Myometrial cell (primary cell): ENCODE data around the gene P3H3. TPM values are rescaled to one million over a fixed set of nuclear protein-coding genes. Genes with fewer than 3 reads are reported as not detected.

ENCODE experiments used
- total RNA-seq: library from RNA; depleted of rRNA; stranded (reverse); fragments of >200 nt; gene quantifications from 2 replicates; pipeline ENCODE4 v1.2.3, GENCODE V29; 2015

The P3H3 gene, protein sequence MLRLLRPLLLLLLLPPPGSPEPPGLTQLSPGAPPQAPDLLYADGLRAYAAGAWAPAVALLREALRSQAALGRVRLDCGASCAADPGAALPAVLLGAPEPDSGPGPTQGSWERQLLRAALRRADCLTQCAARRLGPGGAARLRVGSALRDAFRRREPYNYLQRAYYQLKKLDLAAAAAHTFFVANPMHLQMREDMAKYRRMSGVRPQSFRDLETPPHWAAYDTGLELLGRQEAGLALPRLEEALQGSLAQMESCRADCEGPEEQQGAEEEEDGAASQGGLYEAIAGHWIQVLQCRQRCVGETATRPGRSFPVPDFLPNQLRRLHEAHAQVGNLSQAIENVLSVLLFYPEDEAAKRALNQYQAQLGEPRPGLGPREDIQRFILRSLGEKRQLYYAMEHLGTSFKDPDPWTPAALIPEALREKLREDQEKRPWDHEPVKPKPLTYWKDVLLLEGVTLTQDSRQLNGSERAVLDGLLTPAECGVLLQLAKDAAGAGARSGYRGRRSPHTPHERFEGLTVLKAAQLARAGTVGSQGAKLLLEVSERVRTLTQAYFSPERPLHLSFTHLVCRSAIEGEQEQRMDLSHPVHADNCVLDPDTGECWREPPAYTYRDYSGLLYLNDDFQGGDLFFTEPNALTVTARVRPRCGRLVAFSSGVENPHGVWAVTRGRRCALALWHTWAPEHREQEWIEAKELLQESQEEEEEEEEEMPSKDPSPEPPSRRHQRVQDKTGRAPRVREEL
- total RNA-seq: 69.5 and 75.1 TPM in 2 replicates

GRCh38 chr12:6827982-6828780 lies at the start of gene P3H3:
Gene P3H3, plus strand, starts transcription at chr12:6828407. Its CDS starts 34 bp downstream, at chr12:6828441.

DNA sequence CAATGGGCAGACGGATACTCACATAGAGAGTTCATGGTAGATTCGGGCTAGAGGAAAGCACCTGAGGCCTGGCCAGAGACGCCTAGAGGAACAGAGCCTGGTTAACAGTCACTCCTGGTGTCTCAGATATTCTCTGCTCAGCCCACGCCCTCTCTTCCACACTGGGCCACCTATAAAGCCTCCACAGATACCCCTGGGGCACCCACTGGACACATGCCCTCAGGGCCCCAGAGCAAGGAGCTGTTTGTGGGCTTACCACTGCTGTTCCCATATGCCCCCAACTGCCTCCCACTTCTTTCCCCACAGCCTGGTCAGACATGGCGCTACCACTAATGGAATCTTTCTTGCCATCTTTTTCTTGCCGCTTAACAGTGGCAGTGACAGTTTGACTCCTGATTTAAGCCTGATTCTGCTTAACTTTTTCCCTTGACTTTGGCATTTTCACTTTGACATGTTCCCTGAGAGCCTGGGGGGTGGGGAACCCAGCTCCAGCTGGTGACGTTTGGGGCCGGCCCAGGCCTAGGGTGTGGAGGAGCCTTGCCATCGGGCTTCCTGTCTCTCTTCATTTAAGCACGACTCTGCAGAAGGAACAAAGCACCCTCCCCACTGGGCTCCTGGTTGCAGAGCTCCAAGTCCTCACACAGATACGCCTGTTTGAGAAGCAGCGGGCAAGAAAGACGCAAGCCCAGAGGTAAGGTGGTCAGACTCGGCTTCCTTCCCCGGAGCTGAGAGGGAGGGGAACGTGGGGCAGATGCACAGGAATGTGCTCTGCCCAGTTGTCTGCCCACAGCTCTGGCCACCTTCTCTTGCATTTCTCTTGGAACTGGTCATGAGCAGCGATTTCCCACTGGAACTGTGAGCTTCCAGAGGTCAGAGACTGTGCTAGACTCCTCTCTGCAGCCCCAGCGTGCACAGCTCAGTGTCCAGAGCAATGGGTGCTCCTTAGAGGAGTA lies 39.0 kb upstream of the P3H3 start, which contains the start of gene CD4:
Gene CD4, plus strand, starts transcription at position 557 of the 953 bp plus-strand sequence. CDS start 10,611 bp downstream, outside the sequence.

GRCh38 chr12:6821591-6822425 lies 6.4 kb upstream of the P3H3 start, which contains the start of gene GPR162:
Gene GPR162, plus strand, starts transcription at chr12:6821821. Its CDS starts 2,078 bp downstream, at chr12:6823899.

GRCh38 chr12:6840761-6841515 lies 12.7 kb downstream of the P3H3 start, which contains the start of gene GNB3:
Gene GNB3, plus strand, starts transcription at chr12:6840925. Its CDS starts 363 bp downstream, at chr12:6841288.

DNA sequence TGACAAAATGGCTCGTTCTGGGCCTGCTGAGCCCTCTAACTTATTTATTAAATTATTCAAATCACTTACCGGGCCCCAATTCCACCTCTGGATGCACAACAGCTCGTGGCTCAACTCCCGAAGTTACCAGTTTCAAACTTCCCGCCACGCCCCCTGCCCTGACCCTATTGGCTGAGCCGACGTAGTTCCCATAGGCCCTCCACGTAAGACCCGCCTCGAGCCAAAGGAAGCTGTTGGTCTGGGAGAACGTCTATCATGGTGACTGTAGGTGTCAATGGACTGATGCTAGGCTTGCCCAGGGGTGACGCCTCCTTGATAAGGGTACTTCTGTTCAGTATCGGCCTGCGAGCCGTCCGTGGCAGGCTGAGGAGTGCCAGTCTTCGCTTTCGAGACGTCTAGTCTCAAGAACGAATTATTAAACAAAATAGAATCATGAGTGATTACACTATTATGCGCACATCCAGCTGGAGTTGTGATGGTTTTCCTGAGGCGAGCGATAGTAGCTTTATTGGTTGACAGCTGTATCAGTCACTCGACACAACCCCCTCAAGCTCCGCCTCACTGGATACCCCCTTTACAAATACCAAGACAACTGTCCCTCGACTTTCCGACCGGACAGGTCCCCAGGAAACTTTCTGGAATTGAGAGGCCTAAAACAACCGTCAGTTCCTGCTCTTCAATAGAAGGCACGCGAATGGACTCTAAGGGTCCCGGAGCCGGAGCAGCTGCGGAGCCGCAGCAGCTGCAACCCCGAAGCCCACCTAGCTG lies 23.1 kb downstream of the P3H3 start, which contains the start of gene CDCA3:
Gene CDCA3, minus strand, starts transcription at position 134 of the 768 bp plus-strand sequence. CDS start 334 bp downstream, outside the sequence.

DNA sequence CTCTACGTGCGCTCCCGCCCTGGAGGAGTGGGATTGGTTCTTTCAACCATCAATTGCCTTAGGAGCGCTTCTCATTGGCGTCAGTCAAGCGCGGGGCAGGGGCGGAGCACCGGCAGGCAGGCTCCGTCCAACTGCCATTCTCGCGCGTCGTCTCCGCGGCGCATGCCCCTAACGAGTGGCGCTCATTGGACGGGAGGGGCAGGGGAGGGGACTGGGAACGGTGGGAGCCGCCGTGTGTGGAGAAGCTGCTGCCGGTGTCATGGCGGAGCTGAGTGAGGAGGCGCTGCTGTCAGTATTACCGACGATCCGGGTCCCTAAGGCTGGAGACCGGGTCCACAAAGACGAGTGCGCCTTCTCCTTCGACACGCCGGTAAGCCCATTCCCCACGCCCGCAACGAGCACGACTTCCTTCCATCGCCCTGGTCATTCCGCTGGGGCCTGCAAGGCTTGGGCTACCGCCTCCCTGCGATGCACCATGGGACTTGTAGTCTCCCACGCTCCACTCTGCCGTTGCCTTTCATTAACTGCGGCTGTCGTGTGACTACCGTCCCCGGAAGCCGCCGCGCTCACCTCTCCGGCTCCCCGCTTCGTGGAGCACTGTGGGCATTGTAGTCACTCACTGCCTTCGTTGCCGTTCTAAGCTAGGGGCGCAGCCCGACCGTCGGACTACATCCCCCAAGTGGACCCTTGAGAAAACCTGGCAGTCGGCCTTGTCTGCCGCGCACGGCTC lies 23.9 kb downstream of the P3H3 start, which contains the start of gene USP5:
Gene USP5, plus strand, starts transcription at position 230 of the 730 bp plus-strand sequence. Its CDS starts 30 bp downstream, at position 260.

DNA sequence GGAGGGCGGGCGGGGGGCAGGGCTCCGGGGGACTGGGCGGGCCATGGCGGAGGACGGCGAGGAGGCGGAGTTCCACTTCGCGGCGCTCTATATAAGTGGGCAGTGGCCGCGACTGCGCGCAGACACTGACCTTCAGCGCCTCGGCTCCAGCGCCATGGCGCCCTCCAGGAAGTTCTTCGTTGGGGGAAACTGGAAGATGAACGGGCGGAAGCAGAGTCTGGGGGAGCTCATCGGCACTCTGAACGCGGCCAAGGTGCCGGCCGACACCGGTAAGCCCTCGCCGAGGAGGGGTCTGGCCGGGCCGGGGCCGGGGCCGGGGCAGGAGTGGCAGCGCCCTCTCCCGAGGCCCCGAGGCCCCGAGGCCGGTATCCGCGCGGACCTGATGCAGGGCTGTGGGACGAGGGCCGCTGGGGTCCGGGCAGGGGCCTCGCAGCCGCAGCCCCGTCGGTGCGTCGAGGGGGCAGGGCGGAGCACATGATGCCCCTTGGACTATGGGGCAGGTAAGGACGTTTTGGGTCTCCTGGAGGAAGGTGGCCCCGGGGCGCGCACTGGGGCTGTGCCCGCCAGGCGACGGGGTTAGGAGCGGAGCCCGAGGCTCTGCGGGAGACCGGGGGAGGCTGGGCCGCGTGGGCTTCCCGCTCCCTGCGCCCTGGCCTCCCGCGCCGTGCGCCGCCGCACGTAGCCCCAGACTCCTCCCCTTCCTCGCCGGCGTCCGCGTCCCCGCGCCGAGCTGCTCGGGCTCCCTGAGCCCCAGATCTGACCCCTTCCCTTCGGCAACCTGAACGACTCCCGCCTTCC lies 39.4 kb downstream of the P3H3 start, which contains the start of gene TPI1:
Gene TPI1, plus strand, starts transcription at position 119 of the 798 bp plus-strand sequence. Its CDS starts 36 bp downstream, at position 155.

DNA sequence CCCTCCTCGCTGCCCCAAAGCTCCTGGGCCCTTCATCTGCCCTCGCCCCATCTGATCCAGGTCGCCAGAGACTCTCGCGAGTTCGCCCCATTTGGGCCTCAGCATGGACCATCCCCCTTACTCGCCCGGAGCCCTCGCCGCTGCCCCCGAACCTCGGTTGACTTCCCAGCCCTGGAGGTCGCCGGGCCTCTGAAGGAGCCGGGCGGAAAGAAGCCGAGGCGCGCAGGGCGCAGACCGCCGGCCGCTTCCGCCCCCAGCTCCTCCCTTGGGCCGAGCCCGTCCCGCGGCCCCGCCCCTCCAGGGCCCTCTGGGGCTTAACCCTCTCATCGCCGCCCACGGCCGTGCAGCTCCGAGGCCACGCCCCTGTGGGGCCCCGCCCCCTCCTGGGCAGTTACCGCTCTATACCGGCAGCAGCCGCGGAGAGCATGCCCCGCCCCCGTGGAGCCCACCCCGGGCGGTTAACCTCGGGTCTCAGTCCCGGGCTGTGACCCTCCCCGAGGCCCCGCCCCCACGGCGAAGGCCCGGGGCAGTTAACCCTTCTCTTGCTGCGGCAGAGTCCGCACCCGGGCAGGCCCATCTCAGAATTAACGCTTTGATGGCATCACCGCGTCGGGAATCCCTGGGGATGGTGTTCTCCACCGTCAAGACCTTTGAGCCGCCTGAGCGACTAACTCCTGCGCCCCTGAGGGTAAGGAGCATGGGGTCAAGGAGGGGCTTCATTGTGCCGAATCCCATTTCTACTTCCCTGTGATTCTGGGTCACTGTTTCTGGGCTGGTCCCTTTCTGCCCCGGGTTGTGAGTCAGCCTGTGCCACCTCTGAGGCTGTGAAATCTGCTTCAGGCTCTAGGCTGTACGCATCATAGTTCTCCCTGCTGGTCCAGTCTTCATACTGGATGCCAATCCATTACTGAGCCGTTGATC lies 45.1 kb downstream of the P3H3 start, which contains the start of gene SPSB2:
Gene SPSB2, minus strand, starts transcription at position 210 of the 921 bp plus-strand sequence. CDS start 402 bp downstream, outside the sequence.

Other genes with a start within 250 kb of the P3H3 start
- 213 and 218 TPM in 2 replicates for gene CHD4, start 221.0 kb upstream of the P3H3 start, total RNA-seq
- 0.86 TPM in 1 of 2 replicates, not detected in the other for gene LPAR5, start 192.4 kb upstream of the P3H3 start, total RNA-seq
- gene ACRBP, start 181.0 kb upstream of the P3H3 start, total RNA-seq: 0.18 TPM in 1 of 2 replicates, not detected in the other
- 28.8 and 31.9 TPM in 2 replicates for gene ING4, start 165.3 kb upstream of the P3H3 start, total RNA-seq
- gene ZNF384, start 139.0 kb upstream of the P3H3 start, total RNA-seq: 16.7 and 26.2 TPM in 2 replicates
- gene PIANP, start 127.6 kb upstream of the P3H3 start, total RNA-seq: not detected in 2 replicates
- gene COPS7A, start 104.4 kb upstream of the P3H3 start, total RNA-seq: 127 and 144 TPM in 2 replicates
- 274 and 381 TPM in 2 replicates for gene MLF2, start 75.3 kb upstream of the P3H3 start, total RNA-seq
- 296 and 339 TPM in 2 replicates for gene PTMS, start 62.0 kb upstream of the P3H3 start, total RNA-seq
- under 0.01 and 0.35 TPM in 2 replicates for gene LAG3, start 55.9 kb upstream of the P3H3 start, total RNA-seq
- gene CD4, start 38.9 kb upstream of the P3H3 start, total RNA-seq: under 0.01 TPM in 1 of 2 replicates, not detected in the other
- 1.8 and 3.2 TPM in 2 replicates for gene GPR162, start 6.6 kb upstream of the P3H3 start, total RNA-seq
- 0.29 and 1.8 TPM in 2 replicates for gene GNB3, start 12.5 kb downstream of the P3H3 start, total RNA-seq
- 36.3 and 53.9 TPM in 2 replicates for gene CDCA3, start 22.9 kb downstream of the P3H3 start, total RNA-seq
- 89.4 and 97.7 TPM in 2 replicates for gene USP5, start 23.7 kb downstream of the P3H3 start, total RNA-seq
- 1,607 and 1,656 TPM in 2 replicates for gene TPI1, start 39.1 kb downstream of the P3H3 start, total RNA-seq
- 4.9 and 12.8 TPM in 2 replicates for gene SPSB2, start 44.9 kb downstream of the P3H3 start, total RNA-seq
- 13.0 and 18.8 TPM in 2 replicates for gene LRRC23, start 76.4 kb downstream of the P3H3 start, total RNA-seq
- gene ENO2, start 86.2 kb downstream of the P3H3 start, total RNA-seq: 8.9 and 9.0 TPM in 2 replicates
- 12.7 and 13.8 TPM in 2 replicates for gene ATN1, start 99.6 kb downstream of the P3H3 start, total RNA-seq
- gene RNU7-1, start 115.4 kb downstream of the P3H3 start, total RNA-seq: not detected in 2 replicates
- gene C12orf57, start 115.6 kb downstream of the P3H3 start, total RNA-seq: 314 and 317 TPM in 2 replicates
- not detected in 2 replicates for gene PTPN6, start 122.9 kb downstream of the P3H3 start, total RNA-seq
- 393 and 424 TPM in 2 replicates for gene PHB2, start 142.3 kb downstream of the P3H3 start, total RNA-seq
- gene EMG1, start 142.5 kb downstream of the P3H3 start, total RNA-seq: 46.7 and 53.5 TPM in 2 replicates
- gene LPCAT3, start 190.1 kb downstream of the P3H3 start, total RNA-seq: 32.0 and 36.5 TPM in 2 replicates
- 70.9 and 75.1 TPM in 2 replicates for gene C1S, start 232.3 kb downstream of the P3H3 start, total RNA-seq